Measurements from ENCODE around the gene IL17B.

Gene IL17B

DNA sequence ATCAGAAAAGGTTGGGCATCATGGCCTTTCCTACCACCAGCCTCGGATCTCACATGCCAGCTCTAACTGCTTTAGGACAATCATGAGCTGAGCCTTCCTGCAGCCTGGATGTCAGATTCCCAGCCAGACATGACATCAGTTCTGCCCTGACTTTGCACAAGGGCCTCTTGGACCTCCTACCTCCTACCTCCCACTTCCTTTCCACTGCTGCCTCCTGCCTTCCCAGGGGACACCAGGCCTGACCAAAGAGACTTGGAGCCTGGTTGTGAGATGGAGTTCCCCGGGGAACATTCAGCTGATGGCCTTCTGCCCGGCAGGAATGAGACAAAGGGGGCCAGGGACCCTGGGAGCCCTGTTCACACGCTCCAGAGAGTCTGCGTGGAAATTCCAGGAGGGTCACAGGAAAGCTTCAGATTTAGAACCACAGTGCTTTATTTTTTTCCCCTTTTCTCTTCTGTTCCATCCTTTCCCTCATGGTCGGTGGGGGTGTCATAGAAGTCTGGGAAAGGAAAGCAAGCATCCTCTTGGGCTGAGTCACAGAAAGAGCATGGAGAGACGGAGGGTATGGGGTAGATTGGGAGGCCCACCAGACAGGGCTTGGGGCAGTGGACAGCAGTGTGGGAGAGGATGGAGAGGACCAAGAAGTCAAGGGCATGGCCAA, 35.4 kb upstream of the IL17B start:
- no peak for DNase-seq (ENCODE audit: low read depth)

DNA sequence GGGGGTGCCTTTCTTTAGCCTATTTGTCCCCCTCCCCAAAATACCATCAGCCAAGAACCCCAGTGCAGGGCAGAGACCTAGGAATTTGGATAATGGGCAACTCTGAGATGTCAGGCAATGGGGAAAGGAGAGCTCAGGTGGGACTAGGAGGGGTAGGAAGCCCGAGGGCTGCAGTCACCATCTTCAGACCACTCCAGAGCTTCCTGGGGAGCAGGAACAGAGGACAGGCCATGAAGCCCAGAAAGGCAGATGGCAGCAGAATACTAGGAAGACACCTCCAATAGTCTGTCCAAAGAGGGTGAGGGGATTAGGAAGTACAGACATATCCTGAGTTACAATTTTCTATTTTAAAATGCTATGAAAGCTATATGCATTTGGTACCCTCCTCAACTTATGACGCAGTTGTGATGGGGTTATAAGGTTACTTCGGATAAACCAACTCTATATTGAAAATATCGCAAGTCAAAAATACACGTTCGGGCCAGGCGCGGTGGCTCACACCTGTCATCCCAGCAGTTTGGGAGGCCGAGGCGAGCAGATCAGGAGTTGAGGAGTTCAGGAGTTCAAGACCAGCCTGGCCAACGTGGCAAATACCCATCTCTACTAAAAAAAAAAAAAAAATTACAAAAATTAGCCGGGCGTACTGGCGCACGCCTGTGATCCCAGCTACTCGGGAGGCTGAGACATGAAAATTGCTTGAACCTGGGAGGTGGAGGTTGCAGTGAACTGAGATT, 34.6 kb upstream of the IL17B start:
- DNase-seq (ENCODE audit: low read depth), result no peak

- no peak for DNase-seq (ENCODE audit: low read depth)
Measured at GRCh38 chr5:149412783-149413476, 33.8 kb upstream of the IL17B start.

DNA sequence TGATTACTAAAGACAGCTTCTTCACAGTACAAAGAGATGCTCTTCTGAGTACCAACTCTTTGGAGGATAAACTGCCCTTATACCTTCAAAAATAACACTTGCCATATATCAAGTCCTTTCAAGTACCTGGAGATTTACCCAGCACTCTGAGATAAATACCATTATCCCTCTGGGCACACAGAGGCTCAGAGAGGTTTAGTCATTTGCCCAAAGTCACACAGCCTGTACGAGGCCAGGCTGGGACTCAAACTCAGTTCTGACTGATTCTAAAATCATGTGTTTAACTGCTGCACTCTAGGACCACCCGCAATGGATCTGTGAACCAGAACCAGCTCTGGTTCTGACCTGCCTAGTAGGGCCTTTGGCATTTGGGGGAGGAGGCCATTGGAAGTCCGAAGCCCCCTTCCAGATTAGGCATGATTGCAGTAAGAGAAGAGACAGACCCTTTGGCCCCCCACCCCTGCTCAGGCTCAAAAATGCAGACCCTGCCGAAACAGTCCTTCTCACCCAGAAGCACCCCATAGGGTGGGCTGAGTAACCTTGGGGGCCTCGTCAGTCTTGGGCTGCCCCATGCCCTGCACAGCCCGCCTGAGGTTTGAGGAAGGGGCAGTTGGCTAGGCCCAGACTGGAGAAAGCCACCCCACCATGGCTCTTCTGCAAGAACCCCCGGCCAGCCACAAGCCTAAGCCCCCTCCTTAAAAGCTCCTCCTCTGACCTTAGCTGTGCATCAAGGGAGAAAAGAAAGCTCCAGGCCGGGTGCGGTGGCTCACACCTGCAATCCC, 32.8 kb upstream of the IL17B start:
- DNase-seq (ENCODE audit: low read depth), result no peak

GRCh38 chr5:149410721-149411432, 31.8 kb upstream of the IL17B start:
- no peak for DNase-seq (ENCODE audit: low read depth)

DNA sequence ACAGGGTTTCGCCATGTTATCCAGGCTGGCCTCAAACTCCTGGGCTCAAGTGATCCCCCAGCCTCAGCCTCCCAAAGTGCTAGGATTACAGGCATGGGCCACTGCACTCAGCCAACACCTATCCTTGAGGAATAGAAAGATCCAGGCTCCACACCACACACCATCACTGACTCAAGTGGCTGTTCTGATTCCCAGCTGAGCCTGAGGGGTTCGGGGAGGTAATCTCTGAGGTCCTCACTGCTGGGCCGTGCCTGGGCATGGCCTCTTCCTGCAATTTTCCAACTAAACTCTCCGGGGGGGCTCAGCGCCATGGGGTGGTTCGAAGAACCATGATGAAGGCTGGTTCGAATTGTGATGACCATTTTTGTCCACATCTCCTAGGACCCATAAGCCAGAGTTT, 31.0 kb upstream of the IL17B start:
- no peak for DNase-seq (ENCODE audit: low read depth)

DNA sequence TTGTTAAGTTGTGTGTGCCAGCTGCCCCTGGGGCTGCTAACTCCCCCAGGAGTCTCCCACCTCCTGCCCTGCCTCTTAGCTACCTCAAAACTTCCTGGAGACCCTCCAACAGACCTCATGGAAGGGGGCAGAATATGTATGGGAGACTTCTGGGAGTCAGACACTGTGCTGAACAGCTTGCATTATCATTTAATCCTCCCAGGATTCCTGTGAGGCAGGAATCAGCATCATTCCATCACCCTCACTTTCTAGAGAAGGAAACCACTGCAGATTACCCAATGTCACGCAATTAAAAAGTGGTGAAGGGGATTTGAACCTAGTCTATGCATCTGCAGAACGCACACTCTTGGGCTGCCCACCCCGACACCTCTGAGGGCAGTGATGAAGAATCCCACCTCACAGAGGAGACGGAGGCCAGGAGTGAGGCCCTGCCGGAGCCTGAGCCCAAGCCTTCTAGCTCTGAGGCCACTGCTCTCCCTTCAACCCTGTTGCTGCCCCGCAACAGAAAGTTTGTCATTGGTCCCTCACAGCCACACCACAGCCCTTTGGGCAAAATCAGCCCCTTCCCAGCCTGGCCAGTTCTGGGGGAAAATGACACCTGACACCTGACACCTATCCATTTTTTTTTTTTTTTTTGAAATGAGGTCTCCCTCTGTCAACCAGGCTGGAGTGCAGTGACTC, 30.3 kb upstream of the IL17B start:
- no peak for DNase-seq (ENCODE audit: low read depth)

- DNase-seq (ENCODE audit: low read depth), result no peak
Measured at GRCh38 chr5:149408252-149409099, 29.4 kb upstream of the IL17B start.

- no peak for DNase-seq (ENCODE audit: low read depth)
Measured at GRCh38 chr5:149407323-149408251, 28.5 kb upstream of the IL17B start.

DNA sequence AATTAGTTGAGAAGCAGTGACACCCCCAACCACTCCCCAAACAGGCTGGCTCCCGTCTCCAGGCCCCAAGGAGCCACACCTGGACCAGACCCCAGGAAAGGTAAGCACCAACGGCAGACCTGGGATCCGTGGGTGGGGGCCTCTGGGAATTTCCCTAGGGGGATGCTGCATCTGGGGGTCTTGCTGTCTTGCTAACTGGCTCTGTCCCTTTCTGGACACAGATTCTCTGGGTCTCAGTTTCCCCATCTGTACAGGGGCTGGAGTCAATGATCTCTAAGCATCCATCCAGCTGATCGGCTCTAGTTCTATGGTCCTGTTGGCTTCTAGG, 27.9 kb upstream of the IL17B start:
- no peak for DNase-seq (ENCODE audit: low read depth)

GRCh38 chr5:149406203-149406978, 27.3 kb upstream of the IL17B start:
- DNase-seq (ENCODE audit: low read depth), result peak; percentile 97

DNA sequence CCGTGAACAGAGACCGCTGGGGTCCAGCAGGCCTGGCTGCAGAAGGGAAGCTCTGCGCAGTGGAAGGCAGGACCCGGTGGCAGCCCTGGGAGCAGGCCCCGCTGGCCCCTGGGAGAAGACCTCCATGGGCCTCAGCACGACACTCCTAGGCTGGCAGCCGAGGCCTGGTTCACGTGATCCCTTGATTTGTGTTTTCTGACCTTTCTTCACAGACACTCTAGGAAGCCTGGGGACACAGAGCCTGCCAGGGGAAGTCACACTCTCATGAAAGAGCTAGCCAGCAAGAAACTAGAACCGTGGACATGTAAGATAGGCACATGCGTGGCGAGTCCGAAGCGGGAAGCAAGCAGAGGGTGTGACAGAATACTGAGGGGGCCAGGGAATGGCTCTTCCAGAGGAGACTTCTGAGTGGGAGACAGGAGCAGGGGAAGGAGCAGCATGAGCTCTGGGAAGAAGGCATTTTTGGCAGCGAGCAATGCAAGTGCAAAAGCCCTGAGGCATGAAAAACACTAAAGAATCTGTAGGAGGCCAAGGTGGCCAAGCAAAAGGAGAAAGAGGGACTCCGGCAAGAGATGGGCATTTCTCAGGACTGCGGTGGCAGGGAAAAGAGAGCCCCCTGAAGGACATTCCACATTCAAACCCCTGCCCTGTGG, 26.6 kb upstream of the IL17B start:
- DNase-seq (ENCODE audit: low read depth), result no peak

GRCh38 chr5:149404746-149405549, 25.9 kb upstream of the IL17B start:
- DNase-seq (ENCODE audit: low read depth), result peak; percentile 86

GRCh38 chr5:149403923-149404745, 25.0 kb upstream of the IL17B start:
- DNase-seq (ENCODE audit: low read depth), result peak; percentile 98

GRCh38 chr5:149402291-149402690, 23.2 kb upstream of the IL17B start:
- no peak for DNase-seq (ENCODE audit: low read depth)

GRCh38 chr5:149401051-149401450, 22.0 kb upstream of the IL17B start:
- DNase-seq (ENCODE audit: low read depth), result no peak

Data from GM04504 (cell line).